Trophoblast cell (in vitro differentiated cells and primary cell): ENCODE results near the gene AVP.

Experiments used
- DNase-seq, 2 donors: peaks; one replicate each; pipeline ENCODE4 v3.0.0-alpha.2; 2016
- H2AFZ ChIP-seq: 2 replicates; pipeline ENCODE4 v1.6.1; 2013; ENCODE audit warnings: low read length, moderate library complexity, mild to moderate bottlenecking; ENCODE audit not compliant: insufficient read depth, poor library complexity
- H2AK5ac ChIP-seq: 2 replicates; pipeline ENCODE4 v1.6.1; 2013; ENCODE audit warnings: mild to moderate bottlenecking, low read length
- H2BK120ac ChIP-seq: 2 replicates; pipeline ENCODE4 v1.6.1; 2013; ENCODE audit warnings: low read length, mild to moderate bottlenecking, moderate library complexity; ENCODE audit not compliant: insufficient read depth, poor library complexity
- H2BK12ac ChIP-seq: 2 replicates; pipeline ENCODE4 v1.6.1; 2013; ENCODE audit warnings: mild to moderate bottlenecking, low read length, moderate library complexity
- H2BK5ac ChIP-seq: 2 replicates; pipeline ENCODE4 v1.6.1; 2013; ENCODE audit warnings: low read length, low read depth, moderate library complexity, mild to moderate bottlenecking; ENCODE audit not compliant: poor library complexity
- H3K14ac ChIP-seq: 2 replicates; pipeline ENCODE4 v1.6.1; 2013; ENCODE audit warnings: mild to moderate bottlenecking, low read length
- H3K18ac ChIP-seq: 2 replicates; pipeline ENCODE4 v1.6.1; 2013; ENCODE audit warnings: mild to moderate bottlenecking, low read length
- H3K23ac ChIP-seq: 2 replicates; pipeline ENCODE4 v1.6.1; 2013; ENCODE audit warnings: low read length
- H3K27ac ChIP-seq: 2 replicates; pipeline ENCODE4 v1.5.1; 2013; ENCODE audit warnings: low read depth, mild to moderate bottlenecking, inconsistent platforms, low read length, moderate library complexity
- H3K27me3 ChIP-seq: 2 replicates; pipeline ENCODE4 v1.6.1; 2013; ENCODE audit warnings: inconsistent platforms, mild to moderate bottlenecking, low read length, moderate library complexity; ENCODE audit not compliant: insufficient read depth
- H3K36me3 ChIP-seq, 2 experiments: 1 replicate in 1 of 2; 2 replicates in 1 of 2; pipeline ENCODE4 v1.6.1; 2013; ENCODE audit warnings: low read length in 2 of 2, mild to moderate bottlenecking in 2 of 2, moderate library complexity in 1 of 2; ENCODE audit not compliant: insufficient read depth in 2 of 2, control insufficient read depth in 1 of 2
- H3K4ac ChIP-seq: 2 replicates; pipeline ENCODE4 v1.6.1; 2013; ENCODE audit warnings: low read depth, mild to moderate bottlenecking, low read length, moderate library complexity
- H3K4me1 ChIP-seq, 2 experiments: 1 replicate in 1 of 2; 2 replicates in 1 of 2; pipeline ENCODE4 v1.6.1; 2013; ENCODE audit warnings: low read length in 2 of 2, mild to moderate bottlenecking in 2 of 2, moderate library complexity in 1 of 2; ENCODE audit not compliant: insufficient read depth in 2 of 2, control insufficient read depth in 1 of 2
- H3K4me2 ChIP-seq: 2 replicates; pipeline ENCODE4 v1.6.1; 2013; ENCODE audit warnings: inconsistent platforms, mild to moderate bottlenecking, low read length, moderate library complexity
- H3K4me3 ChIP-seq: 2 replicates; pipeline ENCODE4 v1.5.1; 2013; ENCODE audit warnings: mild to moderate bottlenecking, low read depth, low read length, inconsistent platforms
- H3K79me1 ChIP-seq: one replicate; pipeline ENCODE4 v1.6.1; 2013; ENCODE audit warnings: low read length
- H3K79me2 ChIP-seq: 2 replicates; pipeline ENCODE4 v1.6.1; 2013; ENCODE audit warnings: low read length, mild to moderate bottlenecking; ENCODE audit not compliant: control insufficient read depth, insufficient read depth, poor library complexity
- H3K9ac ChIP-seq: 2 replicates; pipeline ENCODE4 v1.6.1; 2013; ENCODE audit warnings: mild to moderate bottlenecking, low read length
- H3K9me3 ChIP-seq: 2 replicates; pipeline ENCODE4 v1.6.1; 2013; ENCODE audit warnings: low read depth, mild to moderate bottlenecking, control low read depth, inconsistent platforms, low read length; ENCODE audit not compliant: insufficient read depth
- H4K12ac ChIP-seq: 2 replicates; pipeline ENCODE4 v1.6.1; 2013; ENCODE audit warnings: low read depth, mild to moderate bottlenecking, low read length, moderate library complexity
- H4K8ac ChIP-seq: 2 replicates; pipeline ENCODE4 v1.6.1; 2013; ENCODE audit warnings: low read depth, mild to moderate bottlenecking, low read length, moderate library complexity
- H4K91ac ChIP-seq: one replicate; pipeline ENCODE4 v1.6.1; 2013; ENCODE audit warnings: low read depth, mild to moderate bottlenecking, low read length, moderate library complexity
- WGBS: extraction: QIAGEN DNeasy Blood & Tissue Kit; methylation state at CpG from one replicate; pipeline ENCODE4 v1.1.7; 2013; ENCODE audit warnings: missing lambda C conversion rate; ENCODE audit not compliant: insufficient read length, insufficient coverage; ENCODE audit errors: extremely low coverage; 5-methylcytosine and 5-hydroxymethylcytosine counted together

Gene AVP

DNA sequence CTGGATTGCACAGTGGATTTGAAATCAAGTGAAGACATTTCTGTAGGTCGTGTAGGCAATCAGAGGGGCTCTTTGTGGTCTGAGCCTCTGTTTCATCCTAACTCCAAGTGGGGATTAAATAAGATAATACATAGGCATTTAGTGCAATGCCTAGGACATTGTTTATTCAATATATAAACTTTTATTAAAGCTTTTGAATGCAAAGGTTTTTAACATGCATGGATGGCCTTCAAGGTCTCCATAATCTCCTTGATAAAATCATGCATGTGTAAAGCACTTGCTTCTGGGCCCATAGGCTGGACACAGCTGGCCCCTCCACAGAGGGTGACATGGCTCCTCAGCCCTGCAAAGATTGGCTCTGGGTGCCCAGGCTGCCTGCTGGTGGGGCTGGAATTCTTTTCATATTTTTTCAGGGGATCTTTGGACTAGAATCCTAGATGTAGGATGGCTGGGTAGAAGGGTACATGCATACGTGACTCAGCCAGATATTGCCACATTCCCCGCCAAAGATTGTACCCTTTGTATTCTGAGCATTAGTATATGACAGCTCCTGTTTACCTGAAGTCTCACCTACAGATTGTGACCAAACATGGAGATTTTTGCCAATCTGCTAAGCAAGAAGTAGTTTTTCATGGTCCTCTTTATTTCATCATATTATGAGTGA, 19.0 kb upstream of the AVP start:
- whole genome bisulfite sequencing, result no CpG with 5 or more reads among the region's 3 CpGs
- Histone ChIP-seq H4K91ac (no peak overlapping the region), H3K79me2 (no peaks in the 10 kb centered on the region), H3K4me1 (no peaks in the 10 kb centered on the region), H3K27ac (no peak overlapping the region), H2AK5ac (no peak overlapping the region), H3K18ac (no peak overlapping the region), H4K12ac (no peak overlapping the region), H3K27me3 (no peaks in the 10 kb centered on the region), H3K36me3 (peaks cover 0 to 10% of the 10 kb centered on the region in 2 experiments), H3K4ac (no peak overlapping the region), H3K14ac (no peak overlapping the region), H3K9ac (no peak overlapping the region), H4K8ac (no peak overlapping the region), H2BK120ac (no peak overlapping the region), H2AFZ (no peak overlapping the region), H3K4me3 (no peak overlapping the region), H3K23ac (no peak overlapping the region), H3K79me1 (no peaks in the 10 kb centered on the region), H3K9me3 (peaks cover 2% of the 10 kb centered on the region), H2BK12ac (no peak overlapping the region), H3K4me2 (no peak overlapping the region), H2BK5ac (no peak overlapping the region)
- peak in 1 of 2 donors; percentile 31 for DNase-seq

DNA sequence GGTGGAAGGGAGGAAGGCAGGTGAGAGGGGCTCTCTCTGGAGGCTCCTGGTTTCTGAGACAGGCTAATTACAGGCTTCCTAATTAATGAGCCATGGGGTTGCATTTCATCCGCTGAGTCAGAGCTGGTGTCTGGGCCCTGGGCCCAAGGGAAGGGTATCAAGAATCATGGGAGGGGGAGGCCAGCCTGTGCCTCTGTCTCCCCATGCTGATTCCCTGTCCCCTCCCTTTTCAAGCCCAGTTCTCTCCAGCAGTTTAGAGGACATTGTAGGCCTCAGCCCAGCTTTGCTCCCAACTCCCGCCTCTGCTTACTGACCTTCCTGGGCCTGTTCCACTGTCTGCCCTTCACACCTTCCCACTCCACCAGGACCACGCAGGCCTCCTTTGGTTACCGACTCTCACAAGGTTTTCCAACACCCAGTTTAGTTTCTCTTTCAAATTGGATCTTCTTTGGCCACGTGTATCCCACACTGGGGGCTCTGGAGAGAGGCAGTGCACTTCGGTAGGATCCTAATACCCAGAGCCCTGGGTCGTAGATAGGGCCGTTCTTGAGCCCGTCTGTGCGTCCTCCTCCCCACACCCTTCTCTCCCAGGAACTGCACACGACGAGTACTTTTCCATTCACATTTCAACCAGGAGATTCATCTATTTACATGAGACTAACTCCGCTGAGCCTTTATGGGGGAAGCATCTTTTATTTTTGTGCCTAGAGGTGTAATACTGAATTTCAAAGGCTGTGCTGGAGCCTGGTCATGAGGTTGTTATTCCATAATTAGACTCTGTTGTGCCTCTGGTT, 18.2 kb upstream of the AVP start:
- H3K27me3 ChIP-seq, result no peaks in the 10 kb centered on the region
- H3K23ac ChIP-seq, result no peak overlapping the region
- H3K79me1 ChIP-seq, result no peaks in the 10 kb centered on the region
- H2BK12ac ChIP-seq, result no peak overlapping the region
- H3K4me1 ChIP-seq, result no peaks in the 10 kb centered on the region
- no peak overlapping the region for H2BK120ac ChIP-seq
- H3K4me3 ChIP-seq, result no peak overlapping the region
- peaks cover 0 to 8% of the 10 kb centered on the region in 2 experiments for H3K36me3 ChIP-seq
- no peak overlapping the region for H3K27ac ChIP-seq
- H3K18ac ChIP-seq, result no peak overlapping the region
- no peak overlapping the region for H2BK5ac ChIP-seq
- DNase-seq, result no peak
- H3K79me2 ChIP-seq, result no peaks in the 10 kb centered on the region
- H3K9me3 ChIP-seq, result peaks cover 2% of the 10 kb centered on the region
- WGBS, result no CpG with 5 or more reads among the region's 13 CpGs
- no peak overlapping the region for H4K91ac ChIP-seq
- no peak overlapping the region for H4K12ac ChIP-seq
- no peak overlapping the region for H3K9ac ChIP-seq
- no peak overlapping the region for H3K4me2 ChIP-seq
- H2AK5ac ChIP-seq, result no peak overlapping the region
- no peak overlapping the region for H2AFZ ChIP-seq
- H3K14ac ChIP-seq, result no peak overlapping the region
- H3K4ac ChIP-seq, result no peak overlapping the region
- no peak overlapping the region for H4K8ac ChIP-seq

DNA sequence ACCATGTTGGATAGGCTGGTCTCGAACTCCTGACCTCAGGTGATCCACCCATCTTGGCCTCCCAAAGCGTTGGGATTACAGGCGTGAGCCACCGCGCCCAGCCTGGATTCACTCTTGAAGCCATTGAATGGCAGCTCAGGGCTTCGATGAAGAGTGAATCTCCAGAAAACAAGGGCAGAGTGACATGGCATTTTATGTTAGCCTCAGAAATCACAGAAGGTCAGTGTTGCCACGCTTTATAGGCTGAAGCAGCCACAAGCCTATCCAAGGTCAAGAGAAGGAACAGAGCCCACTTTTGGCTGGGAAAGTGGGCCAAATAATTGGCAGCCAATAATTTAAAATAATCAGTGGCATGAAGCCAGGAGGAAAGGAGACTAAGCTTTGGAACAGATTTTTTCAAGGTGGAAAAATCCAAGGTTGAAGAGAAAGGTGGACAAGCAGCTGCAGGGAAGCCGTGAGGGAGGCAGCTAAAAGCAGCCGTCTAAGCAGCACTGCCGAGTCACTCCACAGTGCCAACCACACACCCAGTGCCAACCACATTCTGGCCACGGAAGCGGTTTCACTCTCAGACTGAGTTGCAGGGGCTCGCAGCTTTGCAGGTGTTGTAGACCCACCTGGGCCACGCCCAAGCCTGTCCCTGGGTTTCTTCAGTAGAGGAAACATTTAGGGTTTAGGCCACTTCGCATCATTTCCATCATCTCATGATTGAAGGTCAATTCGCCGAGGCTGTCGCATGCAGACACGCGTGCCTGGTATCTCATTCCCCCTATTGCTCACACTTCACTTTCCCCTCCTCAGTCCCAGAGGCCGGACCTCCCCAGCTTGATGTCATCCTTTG, 17.4 kb upstream of the AVP start:
- no peaks in the 10 kb centered on the region for H3K79me1 ChIP-seq
- H4K12ac ChIP-seq, result no peak overlapping the region
- no peak overlapping the region for H3K4ac ChIP-seq
- H3K9me3 ChIP-seq, result peaks cover 2% of the 10 kb centered on the region
- no peak overlapping the region for H3K14ac ChIP-seq
- no peak overlapping the region for H3K27ac ChIP-seq
- H2AFZ ChIP-seq, result no peak overlapping the region
- H2BK5ac ChIP-seq, result no peak overlapping the region
- H3K4me1 ChIP-seq, result no peaks in the 10 kb centered on the region
- no CpG with 5 or more reads among the region's 21 CpGs for WGBS
- H3K36me3 ChIP-seq, result peaks cover 0 to 7% of the 10 kb centered on the region in 2 experiments
- no peaks in the 10 kb centered on the region for H3K79me2 ChIP-seq
- H3K27me3 ChIP-seq, result no peaks in the 10 kb centered on the region
- no peak overlapping the region for H2BK120ac ChIP-seq
- H3K9ac ChIP-seq, result no peak overlapping the region
- H4K8ac ChIP-seq, result no peak overlapping the region
- H3K18ac ChIP-seq, result no peak overlapping the region
- H3K4me3 ChIP-seq, result no peak overlapping the region
- H4K91ac ChIP-seq, result no peak overlapping the region
- no peak overlapping the region for H2AK5ac ChIP-seq
- H3K23ac ChIP-seq, result no peak overlapping the region
- no peak overlapping the region for H3K4me2 ChIP-seq
- no peak for DNase-seq
- H2BK12ac ChIP-seq, result no peak overlapping the region

DNA sequence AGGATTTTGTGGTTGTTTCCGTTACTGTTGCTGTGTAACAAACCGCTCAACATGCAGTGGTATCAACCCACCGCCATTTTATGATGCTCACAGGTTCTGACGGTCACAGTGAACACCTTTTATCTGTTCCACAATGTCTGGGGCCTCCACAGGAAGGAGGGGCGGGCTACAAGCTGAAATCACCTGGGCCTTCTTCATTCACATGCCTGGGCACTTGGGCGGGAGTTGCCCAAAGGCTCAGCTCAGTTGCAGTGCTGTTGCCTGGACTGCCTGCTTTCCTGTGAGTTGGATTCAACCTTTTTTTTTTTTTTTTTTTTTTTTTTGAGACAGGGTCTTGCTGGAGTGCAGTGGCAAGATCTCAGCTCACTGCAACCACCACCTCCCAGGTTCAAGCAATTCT, 16.7 kb upstream of the AVP start:
- no peak overlapping the region for H3K9ac ChIP-seq
- H3K23ac ChIP-seq, result no peak overlapping the region
- DNase-seq, result no peak
- H3K36me3 ChIP-seq, result peaks cover 0 to 3% of the 10 kb centered on the region in 2 experiments
- H3K79me1 ChIP-seq, result no peaks in the 10 kb centered on the region
- no peak overlapping the region for H4K8ac ChIP-seq
- no peaks in the 10 kb centered on the region for H3K4me1 ChIP-seq
- WGBS, result no CpG with 5 or more reads among the region's 6 CpGs
- no peak overlapping the region for H2BK5ac ChIP-seq
- H3K9me3 ChIP-seq, result peaks cover 2% of the 10 kb centered on the region
- H2BK120ac ChIP-seq, result no peak overlapping the region
- H3K27ac ChIP-seq, result no peak overlapping the region
- H3K4me2 ChIP-seq, result no peak overlapping the region
- H2BK12ac ChIP-seq, result no peak overlapping the region
- H3K4me3 ChIP-seq, result no peak overlapping the region
- no peak overlapping the region for H3K4ac ChIP-seq
- no peak overlapping the region for H3K18ac ChIP-seq
- H2AFZ ChIP-seq, result no peak overlapping the region
- H3K79me2 ChIP-seq, result no peaks in the 10 kb centered on the region
- no peak overlapping the region for H4K12ac ChIP-seq
- no peak overlapping the region for H4K91ac ChIP-seq
- H3K14ac ChIP-seq, result no peak overlapping the region
- no peaks in the 10 kb centered on the region for H3K27me3 ChIP-seq
- no peak overlapping the region for H2AK5ac ChIP-seq
